ENCODE measurements around the gene ACSL6. TPM values are rescaled to one million over a fixed set of nuclear protein-coding genes. Genes with fewer than 3 reads are reported as not detected.

Gene ACSL6
- total RNA-seq, 1 experiment from 2014 or later: 0.24 TPM

DNA sequence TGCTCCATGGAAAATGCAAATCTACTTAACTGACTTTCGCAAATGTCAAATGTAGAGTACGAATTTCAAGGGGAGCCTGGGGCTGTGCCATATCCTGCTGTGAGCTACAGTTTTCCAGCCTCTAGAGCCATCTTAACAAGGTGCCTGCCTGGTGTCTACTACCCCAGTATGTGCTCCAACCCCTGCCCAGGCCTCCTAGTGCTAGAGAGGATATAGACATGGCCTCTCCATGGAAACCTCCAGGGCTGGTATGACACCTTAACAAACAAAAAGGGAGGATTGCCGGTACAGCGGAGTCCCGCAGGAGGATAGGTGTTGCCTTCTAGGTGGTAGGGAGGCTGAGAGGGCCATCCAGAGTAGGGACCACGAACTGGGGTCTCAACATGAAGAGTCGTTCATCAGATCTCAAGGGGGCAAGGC, 35.4 kb upstream of the ACSL6 start:
- DNase-seq (ENCODE audit: low spot score): no peak

DNA sequence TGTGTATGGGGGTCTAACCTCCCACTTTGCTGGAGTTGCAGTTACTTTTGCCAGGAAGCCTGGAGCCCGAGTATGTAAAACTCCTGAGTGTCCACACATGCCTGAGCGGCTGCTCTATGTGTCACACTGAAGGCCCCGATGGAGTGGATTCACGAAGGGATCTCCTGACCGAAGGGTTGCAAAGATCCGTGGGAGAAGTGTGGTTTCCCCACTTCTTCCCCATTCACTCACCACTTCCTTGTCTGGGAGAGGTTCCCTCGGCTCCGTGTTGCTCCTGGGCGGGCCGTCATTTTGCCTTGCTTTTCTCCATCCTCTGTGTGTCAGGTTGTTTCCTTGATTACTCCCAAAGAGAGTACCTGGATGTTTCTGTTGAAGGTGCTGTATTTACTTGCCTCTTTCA, 32.7 kb upstream of the ACSL6 start:
- DNase-seq (ENCODE audit: low spot score): no peak

DNA sequence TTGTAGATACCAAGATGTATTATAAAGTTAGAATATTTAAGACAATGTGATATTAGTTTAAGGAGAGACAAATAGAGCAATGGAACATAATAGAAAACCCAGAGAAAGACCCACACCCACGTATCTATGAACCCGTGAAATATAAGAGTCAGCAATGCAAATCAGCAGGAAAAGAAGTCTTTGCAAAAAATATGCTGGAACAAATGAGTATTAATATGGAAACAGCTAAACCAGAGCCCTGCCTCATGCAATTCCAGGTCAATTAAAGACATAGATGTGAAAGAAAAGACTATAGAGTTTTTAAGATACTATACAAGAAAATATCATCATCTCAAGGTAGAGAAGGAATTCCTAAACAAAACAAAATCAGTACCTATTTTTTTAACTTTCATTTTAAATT, 25.9 kb upstream of the ACSL6 start:
- DNase-seq (ENCODE audit: low spot score): no peak

DNA sequence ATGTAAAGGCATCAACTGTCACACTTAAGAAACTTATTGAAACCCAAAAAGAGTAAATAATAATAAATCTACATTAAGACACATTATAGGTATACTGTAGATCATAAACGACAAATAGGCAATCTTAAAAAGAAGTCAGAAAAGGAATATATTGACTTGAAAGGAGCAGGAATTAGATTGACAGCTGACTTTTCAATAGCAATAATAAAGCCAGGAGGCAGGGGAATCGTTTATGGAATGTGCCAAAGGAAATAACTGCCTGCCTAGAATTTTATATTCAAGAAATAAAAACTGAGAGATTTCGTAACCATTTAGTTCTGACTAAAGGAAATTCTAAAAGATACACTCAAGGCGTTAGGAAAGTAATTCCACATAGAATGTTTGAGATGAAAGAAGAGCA, 21.7 kb upstream of the ACSL6 start:
- no peak for DNase-seq (ENCODE audit: low spot score)

DNA sequence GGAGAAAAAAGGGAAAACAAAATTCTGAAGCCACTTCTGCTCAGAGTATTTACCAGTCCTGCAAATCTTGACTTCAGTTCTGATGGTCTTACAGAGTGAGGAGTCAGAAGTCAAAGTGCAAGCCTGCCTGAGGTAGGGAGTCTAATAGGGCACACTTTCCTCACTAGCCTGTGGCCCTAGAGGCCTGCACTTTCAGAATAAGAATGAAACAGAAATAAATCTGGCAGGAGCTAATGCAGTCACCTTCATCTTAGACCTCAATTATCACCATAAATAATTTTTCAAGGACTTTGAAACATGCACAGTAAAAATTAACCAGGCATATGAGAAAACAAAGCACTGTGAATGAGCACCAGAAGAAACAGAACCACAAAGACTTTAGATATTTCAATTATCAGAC, 20.7 kb upstream of the ACSL6 start:
- no peak for DNase-seq (ENCODE audit: low spot score)

DNA sequence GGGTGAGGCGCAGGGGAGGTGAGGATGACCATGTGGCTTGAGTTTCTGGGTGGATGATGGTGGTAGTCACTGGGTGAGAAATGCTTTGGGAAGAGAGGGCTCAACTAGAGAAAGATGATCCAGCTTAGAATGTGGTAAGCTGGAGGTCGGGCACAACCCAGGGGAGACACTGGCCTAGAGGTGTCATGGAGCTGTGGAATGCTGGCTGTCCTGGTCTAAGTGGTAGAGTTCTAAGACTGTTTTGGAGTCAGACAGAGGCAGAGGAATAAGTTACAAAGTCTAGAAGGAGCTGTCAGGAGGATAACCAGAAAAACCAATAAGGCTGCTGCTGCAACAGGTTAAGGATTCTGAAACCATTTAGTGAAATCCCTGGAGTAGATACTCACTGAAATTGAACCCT, 19.2 kb upstream of the ACSL6 start:
- no peak for DNase-seq (ENCODE audit: low spot score)

DNA sequence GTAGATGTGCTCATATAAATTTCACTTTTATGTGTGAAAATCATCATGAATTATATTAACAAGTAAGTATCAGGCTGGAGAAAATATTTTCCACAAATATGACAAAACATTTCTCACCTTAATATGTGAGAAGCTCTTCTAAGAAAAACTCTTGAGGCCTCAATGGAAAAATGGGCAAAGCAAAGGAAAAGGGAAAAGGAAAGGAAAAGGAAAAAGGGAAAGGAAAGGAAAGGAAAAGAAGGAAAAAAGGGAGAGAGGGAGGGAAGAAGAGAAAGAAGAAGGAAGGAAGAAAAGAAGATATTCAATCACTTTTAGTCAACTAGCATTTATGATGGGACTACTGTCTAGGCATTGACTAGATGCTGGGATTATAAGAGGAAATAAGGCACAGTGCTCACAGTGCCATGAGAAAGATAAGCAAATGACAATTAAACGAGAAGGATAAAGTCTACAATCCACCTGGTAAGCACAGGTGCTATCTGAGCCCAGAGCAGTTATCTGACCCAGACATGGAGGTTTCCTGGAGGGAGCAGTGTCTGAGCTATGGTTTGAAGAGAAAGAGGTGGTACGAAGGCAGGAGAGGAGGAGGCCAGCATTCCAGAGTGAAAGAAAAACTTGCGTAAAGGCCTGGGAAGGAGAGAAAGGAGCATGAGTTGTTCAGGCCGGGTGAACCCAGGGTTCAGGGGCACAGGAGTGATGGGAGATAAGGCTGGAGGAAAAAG, 18.3 kb upstream of the ACSL6 start:
- DNase-seq (ENCODE audit: low spot score): no peak

DNA sequence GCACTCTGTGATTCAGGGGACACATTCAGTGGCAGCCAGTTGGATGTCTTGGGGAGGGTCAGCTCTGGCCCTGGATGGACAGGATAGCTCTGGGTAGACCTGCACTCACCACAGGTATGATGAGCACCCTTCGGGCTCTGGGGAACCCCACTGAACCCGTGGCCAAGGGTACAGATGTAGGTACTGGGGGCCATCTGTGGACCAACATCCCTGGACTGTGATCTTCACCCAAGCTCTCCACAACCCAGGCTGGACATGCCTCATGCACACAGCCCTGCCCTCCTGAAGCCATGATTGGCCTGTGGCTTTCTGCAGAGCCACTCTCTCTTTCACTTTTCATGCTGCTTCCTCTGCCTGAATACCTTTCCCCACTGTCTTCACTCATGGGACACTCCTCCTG, 15.6 kb upstream of the ACSL6 start:
- DNase-seq (ENCODE audit: low spot score): no peak

DNA sequence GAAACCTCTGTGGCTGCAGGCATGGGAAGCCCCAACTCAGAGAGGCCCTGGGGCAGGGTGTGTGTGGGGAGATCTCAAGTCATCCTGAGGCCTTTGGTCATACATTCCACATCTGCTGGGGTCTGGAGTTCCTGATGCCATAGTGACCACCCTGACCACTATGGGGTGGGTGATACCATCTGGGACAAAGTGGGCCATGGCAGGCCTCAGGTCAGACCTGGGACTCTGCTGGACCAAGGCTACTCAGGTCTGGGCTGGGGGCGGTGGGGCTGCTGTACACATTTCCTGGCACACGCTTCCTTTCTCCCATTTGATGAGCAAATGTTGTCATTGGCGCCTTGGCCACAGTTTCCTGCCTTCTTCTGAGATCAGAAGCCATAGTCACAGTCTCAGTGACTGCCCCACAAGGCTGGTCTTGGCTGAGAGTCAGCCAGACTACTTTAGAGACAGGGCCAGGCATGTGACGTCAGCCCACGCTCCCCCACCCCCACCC, 15.1 kb upstream of the ACSL6 start:
- no peak for DNase-seq (ENCODE audit: low spot score)

DNA sequence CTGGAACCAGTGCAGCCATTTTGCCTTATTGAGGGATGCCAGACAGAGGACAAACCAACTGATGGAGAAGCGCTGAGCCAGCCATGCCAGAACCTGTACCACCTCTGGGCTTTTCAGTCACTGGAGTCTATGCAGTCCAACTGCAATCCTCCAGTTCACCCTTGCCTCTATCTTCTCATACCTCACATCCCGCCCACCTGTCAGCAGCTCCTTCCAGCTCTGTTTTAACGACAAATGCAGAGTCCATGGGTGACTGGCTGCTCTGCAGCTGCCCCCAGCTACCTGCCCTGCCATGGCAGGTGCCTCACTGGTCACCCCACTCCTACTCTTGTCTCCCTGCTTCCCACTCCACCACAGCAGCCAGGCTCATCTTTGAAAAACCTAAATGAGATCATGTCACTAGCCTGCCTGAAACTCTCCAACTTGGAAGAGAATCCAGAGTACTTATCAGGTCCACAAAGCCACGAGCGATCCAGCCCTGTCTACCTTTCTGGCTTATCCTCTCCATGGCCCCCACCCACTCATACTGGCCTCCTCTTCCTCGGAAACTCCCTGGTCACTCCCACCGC, 14.0 kb upstream of the ACSL6 start:
- no peak for DNase-seq (ENCODE audit: low spot score)

DNA sequence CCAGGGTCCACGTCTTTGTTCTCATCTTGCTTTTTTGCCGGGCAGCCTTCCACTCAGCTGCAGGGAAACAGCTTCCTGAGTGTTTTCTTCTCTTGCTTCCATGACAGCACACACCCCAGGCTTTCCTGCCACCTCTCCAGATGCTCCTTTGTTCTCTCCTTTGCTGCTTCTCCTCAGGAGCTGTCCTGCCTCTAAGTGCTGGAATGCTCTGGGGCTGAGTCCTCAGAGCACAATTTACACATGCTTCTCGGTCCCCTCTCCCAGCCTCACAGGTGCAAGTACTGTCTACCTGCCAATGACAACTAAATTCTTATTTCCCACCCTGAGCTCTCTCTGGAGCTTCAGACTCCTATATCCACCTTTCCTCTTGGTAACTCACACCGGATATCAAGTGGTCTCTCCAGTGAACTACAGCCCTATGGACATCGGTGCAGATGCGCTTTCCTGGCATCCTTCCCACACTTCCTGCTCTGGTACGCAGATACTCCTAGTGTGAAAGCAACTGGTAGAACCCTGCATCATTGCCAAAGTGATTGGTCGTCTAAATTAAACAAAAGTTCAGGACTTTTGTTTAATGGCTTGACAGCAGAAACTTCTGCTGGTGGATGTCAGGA, 13.4 kb upstream of the ACSL6 start:
- no peak for DNase-seq (ENCODE audit: low spot score)

DNA sequence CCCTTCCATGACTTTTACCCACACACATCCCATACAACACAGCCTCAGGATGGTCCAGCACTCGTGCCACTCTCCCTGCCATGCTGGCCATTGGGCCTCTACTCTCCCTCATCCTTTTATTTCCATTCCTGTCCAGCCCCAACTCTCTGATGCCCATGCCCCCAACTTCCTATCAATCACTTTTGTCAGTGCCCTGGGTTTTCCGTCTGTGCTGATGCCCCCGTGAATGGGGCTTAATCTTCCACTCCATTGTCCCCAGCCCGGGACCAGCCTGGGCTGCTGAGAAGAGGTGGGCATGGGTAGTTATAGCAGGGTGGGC, 12.6 kb upstream of the ACSL6 start:
- DNase-seq (ENCODE audit: low spot score): no peak

DNA sequence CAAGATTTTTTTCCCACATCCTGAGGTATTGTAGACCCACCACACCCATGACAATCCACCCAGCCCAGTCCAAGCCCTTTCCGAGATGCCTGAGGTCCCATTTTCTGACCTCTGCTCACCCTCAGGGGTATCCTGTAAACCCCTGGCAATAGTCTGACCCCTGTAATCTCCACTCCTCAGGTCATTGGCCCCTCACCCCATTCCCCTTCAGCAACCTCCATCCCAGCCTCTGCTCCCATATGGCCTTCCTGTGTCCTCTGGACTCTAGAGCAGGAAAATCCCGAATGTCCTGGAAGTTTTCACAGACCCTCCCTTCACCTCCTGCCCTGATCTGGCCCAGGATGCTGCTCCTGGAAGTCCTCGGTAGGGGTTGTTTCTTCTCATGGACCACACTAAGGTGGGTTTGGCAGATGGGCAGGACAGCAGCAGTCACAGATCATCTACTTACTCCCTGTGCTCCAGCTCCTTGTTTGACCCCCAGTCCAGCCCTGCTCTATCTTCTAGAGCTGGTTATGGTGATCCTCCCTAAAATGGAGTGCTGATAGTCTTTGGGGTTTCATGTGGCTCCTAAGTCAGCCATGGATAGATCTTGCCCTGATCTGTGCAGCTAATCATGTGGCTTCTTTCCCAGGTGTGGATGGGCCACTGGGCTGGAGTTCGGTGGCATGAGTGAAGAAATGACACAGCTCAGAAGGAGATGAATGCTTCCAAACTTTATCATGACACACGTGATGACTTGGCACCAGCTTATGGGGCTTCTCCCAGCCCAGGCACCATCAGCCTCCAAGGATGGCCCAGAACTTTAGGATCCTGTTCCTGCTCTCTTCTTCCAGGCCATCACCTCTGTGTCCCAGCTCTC, 12.0 kb upstream of the ACSL6 start:
- DNase-seq (ENCODE audit: low spot score): no peak

DNA sequence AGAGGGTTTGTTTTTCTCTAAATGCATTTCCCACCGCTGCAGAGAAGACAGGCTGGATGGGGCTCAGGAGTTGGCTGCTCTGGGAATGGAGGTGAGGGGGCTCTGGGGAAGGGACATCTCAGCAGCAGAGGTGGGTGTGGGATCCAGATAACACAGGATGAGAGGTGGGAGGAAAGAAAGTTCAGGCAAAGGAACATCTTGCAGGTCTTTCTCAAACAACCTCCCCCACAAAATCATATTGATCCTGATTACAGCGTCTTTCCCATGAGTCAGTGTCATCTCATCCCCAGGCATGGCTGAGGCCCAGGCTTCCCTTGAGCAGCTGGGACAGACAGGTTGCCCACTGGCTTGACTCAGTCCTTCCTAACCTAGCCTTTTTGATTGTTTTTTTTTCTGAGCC, 11.3 kb upstream of the ACSL6 start:
- no peak for DNase-seq (ENCODE audit: low spot score)

DNA sequence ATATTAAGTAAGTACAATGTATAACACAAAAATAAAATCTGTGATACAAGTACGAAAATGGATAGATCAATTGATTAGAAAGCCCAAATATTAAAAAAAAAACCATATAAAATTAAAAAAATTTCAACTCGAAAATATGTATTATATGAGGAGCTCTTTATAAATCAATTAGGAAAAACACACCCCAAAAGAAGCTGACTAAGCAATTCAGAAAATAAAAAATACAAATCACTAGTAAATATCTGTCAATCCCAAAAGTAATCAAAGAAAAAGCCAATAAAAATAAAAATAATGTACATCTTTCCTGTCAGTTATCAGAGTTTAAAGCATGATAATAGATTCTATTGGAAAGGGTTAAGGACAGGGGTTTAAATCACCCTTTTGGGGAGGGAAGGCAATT, 10.2 kb upstream of the ACSL6 start:
- no peak for DNase-seq (ENCODE audit: low spot score)

DNA sequence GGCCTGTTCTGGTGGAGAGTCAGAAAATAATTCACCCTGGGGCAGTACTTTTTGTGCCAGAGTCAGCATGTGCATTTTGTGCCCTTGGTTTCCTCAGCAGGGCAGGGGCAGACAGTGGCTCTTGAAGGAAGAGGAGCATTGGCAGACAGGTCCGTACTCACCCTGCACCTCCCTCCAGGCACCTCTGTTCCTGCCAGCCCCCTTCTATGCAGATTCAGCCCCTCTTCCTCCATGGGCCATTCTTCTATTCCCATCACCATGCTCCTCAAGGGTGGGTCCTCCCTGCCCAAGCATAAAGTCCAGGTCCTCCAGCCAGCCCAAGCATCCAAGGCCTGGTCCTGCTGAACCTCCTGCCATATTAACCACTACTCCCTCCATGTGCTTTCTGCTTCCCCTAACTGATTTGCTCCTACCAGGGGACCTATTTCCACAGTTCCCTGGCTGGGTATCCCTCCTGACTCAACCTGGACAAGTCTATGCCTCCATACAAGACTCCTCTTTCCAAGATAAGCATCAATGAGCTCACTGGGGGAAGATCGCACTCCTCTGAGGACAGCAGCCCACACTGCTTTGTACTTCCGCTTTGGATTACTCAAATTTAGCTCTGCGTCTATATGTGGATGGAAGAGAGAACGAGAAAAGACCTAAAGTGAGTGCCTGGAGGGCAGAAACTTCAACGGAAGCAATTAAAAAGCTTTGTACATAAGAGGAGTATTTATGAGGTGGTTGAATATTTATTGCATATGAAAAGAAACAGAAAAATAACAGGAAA, 9.3 kb upstream of the ACSL6 start:
- no peak for DNase-seq (ENCODE audit: low spot score)

DNA sequence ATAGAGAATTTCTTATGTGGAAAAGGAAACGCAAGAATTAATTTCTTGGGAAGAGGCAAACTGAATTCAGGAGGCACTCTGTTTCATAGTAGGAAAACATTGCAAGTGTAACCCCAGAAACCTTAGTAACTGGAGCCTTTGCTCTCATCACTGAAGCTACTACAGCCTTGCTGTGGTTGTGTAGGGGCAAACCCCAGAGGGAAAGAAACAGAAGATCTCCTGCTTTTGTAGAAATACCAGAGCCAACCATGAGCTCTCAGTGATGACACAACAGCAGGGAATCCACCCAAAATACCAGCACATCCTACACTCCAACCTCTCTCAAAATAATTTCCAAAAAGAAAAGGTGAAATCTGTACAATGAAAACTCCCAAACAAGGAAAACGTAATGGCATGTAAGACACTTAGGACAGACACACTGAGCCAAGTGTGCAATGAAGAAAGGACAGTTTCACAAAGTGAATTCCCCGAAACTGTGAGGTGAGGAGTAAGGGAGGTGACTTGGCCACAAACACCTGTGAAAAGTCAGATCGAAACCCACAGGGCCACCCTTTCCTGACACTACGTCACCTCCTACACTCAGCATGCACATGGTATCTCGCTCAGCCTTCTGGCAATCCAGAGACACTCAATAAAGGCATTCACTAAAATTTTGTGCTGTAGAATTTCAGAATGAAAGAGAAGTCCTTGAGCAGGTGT, 8.5 kb upstream of the ACSL6 start:
- DNase-seq (ENCODE audit: low spot score): no peak

DNA sequence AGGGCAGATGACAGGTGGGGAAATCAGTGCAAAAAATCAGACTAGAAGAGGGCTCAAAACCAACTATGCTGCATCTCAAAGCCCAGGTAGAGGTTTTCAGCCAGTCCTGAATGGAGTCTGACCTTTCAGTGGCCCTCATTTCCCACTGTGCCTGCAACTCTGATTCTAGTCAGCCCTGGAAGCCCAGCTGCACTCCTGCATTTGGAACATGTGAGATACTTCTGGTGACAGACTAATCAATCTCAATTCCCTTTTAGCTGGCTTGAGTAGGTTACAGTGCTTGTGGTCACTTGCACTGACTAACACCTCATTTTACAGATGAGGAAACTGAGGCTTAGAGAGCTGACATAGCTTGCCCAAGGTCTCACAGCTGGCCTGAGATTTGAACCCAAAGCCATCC, 7.9 kb upstream of the ACSL6 start:
- DNase-seq (ENCODE audit: low spot score): no peak

DNA sequence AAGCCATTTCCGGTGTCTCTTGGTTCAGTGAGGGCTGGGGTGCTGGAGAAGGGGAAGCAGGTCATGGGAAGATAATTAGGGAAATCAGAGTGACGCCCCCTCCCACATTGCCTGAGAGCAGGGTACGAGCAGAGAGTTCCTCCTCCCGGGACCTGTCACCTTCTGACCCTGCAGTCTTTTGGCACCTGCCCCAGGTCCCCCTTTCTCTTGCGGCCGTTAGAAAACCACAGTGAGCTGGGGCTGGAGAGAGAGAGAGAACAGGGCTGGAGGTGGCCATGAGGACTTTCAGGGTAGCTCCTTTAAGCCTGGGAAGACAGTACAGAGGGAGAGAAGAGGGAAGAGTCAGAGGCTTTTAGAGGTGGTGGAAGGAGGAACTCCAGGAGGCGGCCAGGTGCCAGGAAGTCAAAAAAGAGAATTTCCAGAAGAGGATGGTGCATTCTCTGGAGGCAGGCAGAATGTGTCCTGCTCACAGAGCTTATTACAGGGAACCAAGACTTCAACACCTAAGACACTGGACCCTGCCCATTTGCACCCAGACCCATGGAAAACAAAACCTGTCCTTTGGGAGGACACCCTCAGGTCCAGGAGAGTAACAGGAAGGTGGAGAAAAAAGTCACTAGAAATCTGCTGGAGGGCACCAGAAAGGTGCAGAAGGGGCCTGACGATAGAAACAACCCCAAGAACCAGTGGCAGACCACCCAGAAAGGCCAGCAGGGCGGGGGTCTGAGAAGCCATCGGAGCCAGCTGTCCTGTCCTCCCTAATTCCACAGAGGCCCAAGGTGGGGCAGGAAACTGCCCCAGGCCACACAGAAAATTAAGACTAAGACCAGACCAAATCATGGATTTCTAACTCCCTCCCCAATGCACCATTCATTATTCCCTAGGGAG, 6.5 kb upstream of the ACSL6 start:
- DNase-seq (ENCODE audit: low spot score): no peak

DNA sequence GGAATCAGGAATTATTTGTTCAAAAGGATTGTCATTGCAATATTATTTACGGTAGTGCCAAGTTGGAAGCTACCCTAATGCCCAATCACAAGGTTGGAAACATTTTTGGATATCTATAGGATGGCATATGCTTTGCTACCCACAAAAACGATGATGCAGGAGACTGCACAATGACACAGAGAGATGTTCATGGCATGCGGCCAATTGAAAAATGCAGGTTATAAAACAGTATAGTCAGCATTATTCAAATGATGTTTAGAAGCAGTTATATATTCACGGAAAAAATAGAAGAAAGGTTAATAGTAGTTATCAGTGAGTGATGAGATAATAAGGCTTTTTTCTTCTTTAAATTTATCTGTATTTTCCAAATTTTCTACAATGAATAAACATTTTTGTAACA, 5.9 kb upstream of the ACSL6 start:
- DNase-seq (ENCODE audit: low spot score): no peak

All from A172 (cell line).